Right lobe of liver (tissue), 6 donors: Measurements from ENCODE around the gene METTL26. TPM values are rescaled to one million over a fixed set of nuclear protein-coding genes. Genes with fewer than 3 reads are reported as not detected.

Experiments
- ATAC-seq, 4 donors: fragments of 200-7000 bp; cut with Tn5 transposase; one replicate each; pipeline ENCODE4 v1.9.1; 2020; ENCODE audit warnings: mild to moderate bottlenecking in 4 of 4, moderate library complexity in 4 of 4
- DNase-seq, 3 donors: peaks; one replicate each; pipeline ENCODE4 v3.0.0-alpha.2; 2020
- H3K27ac ChIP-seq, 3 donors: fragments of 200-600 bp; one replicate each; pipeline ENCODE4 v1.8.0; 2022
- H3K27me3 ChIP-seq, 2 donors: fragments of 200-600 bp; one replicate each; pipeline ENCODE4 v1.8.0; 2022
- H3K36me3 ChIP-seq, 4 donors: fragments of 200-600 bp; sonication (generic) in 1 of 4; one replicate each; pipeline versions ENCODE4 v1.5.1 to v1.8.0; 2017 to 2022; ENCODE audit warnings: control low read depth in 1 of 4
- H3K4me1 ChIP-seq, 4 donors: fragments of 200-600 bp; sonication (generic) in 1 of 4; one replicate each; pipeline versions ENCODE4 v1.5.1 to v1.8.0; 2017 to 2022; ENCODE audit warnings: control low read depth in 1 of 4
- H3K4me3 ChIP-seq, 3 donors: fragments of 200-600 bp; one replicate each; pipeline ENCODE4 v1.8.0; 2022
- H3K9me3 ChIP-seq, 4 donors: fragments of 200-600 bp; sonication (generic) in 1 of 4; one replicate each; pipeline versions ENCODE4 v1.5.1 to v1.8.0; 2017 to 2022; ENCODE audit warnings: control low read depth in 1 of 4
- POLR2A ChIP-seq: fragments of 450-650 bp; IDR thresholded peaks from one replicate; pipeline ENCODE4 v1.6.1; 2017; ENCODE audit warnings: antibody characterized with exemption, mild to moderate bottlenecking
- whole genome bisulfite sequencing: methylation state at CpG from one replicate; pipeline ENCODE4 v1.1.6; 2018; ENCODE audit warnings: low coverage, low lambda C conversion rate; ENCODE audit not compliant: insufficient coverage; ENCODE audit errors: missing lambda C conversion rate; 5-methylcytosine and 5-hydroxymethylcytosine counted together
- intact Hi-C, 2 donors: fragments of 100-400 bp; cut with DNase I; formaldehyde crosslinking; loops; one replicate each; pipeline versions ENCODE4 v1.11.2 to v1.14.1; 2022
- total RNA-seq, 6 experiments: library from RNA; depleted of rRNA in 2 of 6; stranded (reverse); fragments of >200 nt in 2 of 6; fragmentation: NEBNext Ultra II Directional in 3 of 6; extraction: Animal tissue kit (Norgen Biotek cat#: 25700) in 3 of 6; gene quantifications; one replicate each; pipeline versions ENCODE4 v1.1.0 to v1.2.4, GENCODE V29; 2016 to 2023
- TF ChIP-seq, protein P1 (sequence below), 4 donors: fragments of 200-600 bp in 3 of 4; fragments of 450-650 bp in 1 of 4; IDR thresholded peaks; one replicate each; pipeline versions ENCODE4 v1.5.1 to v1.8.0; 2016 to 2022; ENCODE audit warnings: antibody characterized with exemption in 4 of 4, mild to moderate bottlenecking in 2 of 4
- donor health status: DM: no; HTN: yes; CAD: no.
- donor health status: DM: no; HTN: no; CAD: no.
- donor health status: DM: no; HTN: no; CAD: no.
- donor health status: DM: no; HTN: yes; CAD: no.
- donor health status: DM: no; HTN: yes; CAD: no.

The METTL26 gene
- total RNA-seq, 6 experiments from 2014 or later, result 22.7 to 126 (median 32.6) TPM

DNA sequence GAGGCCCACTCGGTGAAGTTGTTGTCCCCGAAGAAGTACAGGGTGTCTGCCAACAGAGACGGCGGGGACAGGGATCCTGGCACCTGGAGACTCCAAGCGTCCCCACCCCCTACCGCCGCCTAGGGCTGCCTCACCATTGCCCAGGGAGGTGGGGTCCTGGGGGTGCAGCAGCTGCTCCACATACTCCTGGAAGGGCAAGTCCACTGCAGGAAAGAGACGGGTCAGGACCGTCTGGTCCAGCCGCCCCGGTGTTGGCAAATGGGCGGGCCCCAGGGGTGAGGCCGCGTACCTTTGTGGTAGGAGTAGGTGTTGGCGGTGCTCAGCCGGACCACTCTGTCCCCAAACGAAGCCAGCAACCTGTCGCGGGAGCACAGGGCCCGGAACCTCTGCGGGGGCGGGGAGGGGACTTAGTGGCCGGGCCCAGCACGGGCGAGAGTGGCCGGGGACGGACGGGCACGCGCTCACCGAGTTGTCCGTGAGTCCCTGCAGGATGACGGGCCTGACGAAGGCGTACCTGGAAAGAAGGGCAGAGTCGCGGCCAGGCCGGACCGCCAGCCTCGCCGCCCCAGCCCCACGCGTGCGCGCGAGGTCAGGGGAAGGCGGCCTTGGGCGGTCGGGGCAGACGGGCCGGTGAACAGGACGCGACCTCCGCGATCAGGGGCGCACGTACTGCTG lies 47.4 kb upstream of the METTL26 start:
- no peaks in the 10 kb centered on the region for H3K27me3 ChIP-seq
- peak overlapping the region in 2 of 3 donors; percentile 32 to 36 for H3K27ac ChIP-seq
- H3K9me3 ChIP-seq, result no peaks in the 10 kb centered on the region
- H3K36me3 ChIP-seq, result peaks cover 0 to 21% (median 7%) of the 10 kb centered on the region in 4 donors
- intact Hi-C loops, result no loop called here
- TF ChIP-seq POLR2A, result no peak
- TF ChIP-seq, protein P1, sequence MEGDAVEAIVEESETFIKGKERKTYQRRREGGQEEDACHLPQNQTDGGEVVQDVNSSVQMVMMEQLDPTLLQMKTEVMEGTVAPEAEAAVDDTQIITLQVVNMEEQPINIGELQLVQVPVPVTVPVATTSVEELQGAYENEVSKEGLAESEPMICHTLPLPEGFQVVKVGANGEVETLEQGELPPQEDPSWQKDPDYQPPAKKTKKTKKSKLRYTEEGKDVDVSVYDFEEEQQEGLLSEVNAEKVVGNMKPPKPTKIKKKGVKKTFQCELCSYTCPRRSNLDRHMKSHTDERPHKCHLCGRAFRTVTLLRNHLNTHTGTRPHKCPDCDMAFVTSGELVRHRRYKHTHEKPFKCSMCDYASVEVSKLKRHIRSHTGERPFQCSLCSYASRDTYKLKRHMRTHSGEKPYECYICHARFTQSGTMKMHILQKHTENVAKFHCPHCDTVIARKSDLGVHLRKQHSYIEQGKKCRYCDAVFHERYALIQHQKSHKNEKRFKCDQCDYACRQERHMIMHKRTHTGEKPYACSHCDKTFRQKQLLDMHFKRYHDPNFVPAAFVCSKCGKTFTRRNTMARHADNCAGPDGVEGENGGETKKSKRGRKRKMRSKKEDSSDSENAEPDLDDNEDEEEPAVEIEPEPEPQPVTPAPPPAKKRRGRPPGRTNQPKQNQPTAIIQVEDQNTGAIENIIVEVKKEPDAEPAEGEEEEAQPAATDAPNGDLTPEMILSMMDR (IDR thresholded peaks at IDR 0.05), result no peak
- 41% methylated on average over 5 of the region's 57 CpGs for WGBS
- no peak for ATAC-seq
- peaks cover 0 to 40% (median 14%) of the 10 kb centered on the region in 4 donors for H3K4me1 ChIP-seq
- peak overlapping the region; percentile 47 to 84 (median 68) for H3K4me3 ChIP-seq
- DNase-seq, result peak in 1 of 3 donors; percentile 60

DNA sequence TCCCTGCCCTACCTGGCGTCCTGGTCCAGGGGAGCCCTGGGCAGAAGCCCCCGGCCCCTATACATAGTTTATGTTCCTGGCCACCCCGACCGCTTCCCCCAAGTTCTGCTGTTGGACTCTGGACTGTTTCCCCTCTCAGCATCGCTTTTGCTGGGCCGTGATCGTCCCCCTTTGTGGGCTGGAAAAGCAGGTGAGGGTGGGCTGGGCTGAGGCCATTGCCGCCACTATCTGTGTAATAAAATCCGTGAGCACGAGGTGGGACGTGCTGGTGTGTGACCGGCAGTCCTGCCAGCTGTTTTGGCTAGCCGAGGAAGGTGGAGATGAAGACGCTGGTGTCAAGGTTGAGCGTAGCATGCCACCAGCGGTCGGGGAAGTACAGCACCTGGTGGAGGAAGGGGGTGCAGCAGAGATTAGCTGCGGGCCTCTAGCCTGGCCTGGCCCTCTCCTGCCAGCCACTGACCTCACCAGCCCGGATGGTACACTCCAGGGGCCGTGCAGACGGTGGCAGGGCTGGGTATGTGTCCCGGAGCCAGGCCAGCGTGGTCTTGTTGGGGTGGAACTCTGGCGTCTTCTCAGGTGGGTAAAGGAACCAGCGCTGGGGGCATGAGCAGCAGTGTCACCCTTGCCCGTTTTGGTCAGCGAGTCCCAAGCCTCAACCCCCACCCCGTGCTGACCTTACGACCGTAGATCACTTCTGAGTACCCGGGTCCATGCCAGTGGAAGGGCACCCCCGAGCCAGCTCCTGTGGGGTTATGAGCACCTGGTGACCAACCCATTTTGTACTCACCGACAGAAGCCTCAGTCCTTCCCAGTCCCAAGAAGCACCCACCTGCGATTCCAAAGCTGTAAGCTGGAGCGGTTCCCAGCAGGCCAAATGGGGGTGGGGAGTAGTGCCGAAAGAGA lies 46.6 kb upstream of the METTL26 start:
- TF ChIP-seq POLR2A, result no peak
- TF ChIP-seq, protein P1 (IDR thresholded peaks at IDR 0.05), result no peak
- Histone ChIP-seq H3K4me3 (peak overlapping the region in 1 of 3 donors; percentile 84), H3K4me1 (peaks cover 0 to 41% (median 13%) of the 10 kb centered on the region in 4 donors), H3K27ac (no peak overlapping the region), H3K9me3 (no peaks in the 10 kb centered on the region), H3K36me3 (peaks cover 0 to 21% (median 7%) of the 10 kb centered on the region in 4 donors), H3K27me3 (no peaks in the 10 kb centered on the region)
- peak in 1 of 3 donors; percentile 56 for DNase-seq
- intact Hi-C loops, result no loop called here
- WGBS, result 59% methylated on average over 13 of the region's 36 CpGs
- ATAC-seq, result no peak

DNA sequence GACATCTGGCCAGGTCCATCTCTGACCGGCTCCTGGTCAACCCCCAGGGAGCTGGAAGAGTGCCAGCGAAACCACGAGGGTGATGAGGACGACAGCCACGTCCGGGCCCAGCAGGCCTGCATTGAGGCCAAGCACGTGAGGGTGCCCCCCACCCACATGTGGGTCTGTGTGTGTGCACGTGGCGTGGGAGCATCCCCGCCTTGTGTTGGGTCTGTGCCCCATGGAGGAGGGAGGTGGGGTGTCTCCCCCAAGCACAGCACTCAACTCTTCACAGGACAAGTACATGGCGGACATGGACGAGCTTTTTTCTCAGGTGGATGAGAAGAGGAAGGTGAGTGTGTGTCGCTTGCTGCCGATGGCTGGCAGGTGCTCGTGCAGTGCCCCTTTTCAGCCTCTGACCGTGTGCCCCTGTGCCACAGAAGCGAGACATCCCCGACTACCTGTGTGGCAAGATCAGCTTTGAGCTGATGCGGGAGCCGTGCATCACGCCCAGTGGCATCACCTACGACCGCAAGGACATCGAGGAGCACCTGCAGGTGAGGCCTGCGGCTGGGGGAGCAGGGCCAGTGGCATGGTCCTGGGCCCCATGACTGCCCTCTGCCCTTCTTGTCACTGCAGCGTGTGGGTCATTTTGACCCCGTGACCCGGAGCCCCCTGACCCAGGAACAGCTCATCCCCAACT lies 45.8 kb upstream of the METTL26 start:
- intact Hi-C loops, result no loop called here
- H3K9me3 ChIP-seq, result no peaks in the 10 kb centered on the region
- ATAC-seq, result no peak
- peak overlapping the region in 2 of 3 donors; percentile 62 to 77 for H3K4me3 ChIP-seq
- peaks cover 0 to 41% (median 13%) of the 10 kb centered on the region in 4 donors for H3K4me1 ChIP-seq
- no peak for DNase-seq
- no peaks in the 10 kb centered on the region for H3K27me3 ChIP-seq
- TF ChIP-seq, protein P1 (IDR thresholded peaks at IDR 0.05), result no peak
- no peak for TF ChIP-seq POLR2A
- 42% methylated on average over 8 of the region's 28 CpGs for WGBS
- H3K27ac ChIP-seq, result no peak overlapping the region
- H3K36me3 ChIP-seq, result peaks cover 0 to 20% (median 7%) of the 10 kb centered on the region in 4 donors

DNA sequence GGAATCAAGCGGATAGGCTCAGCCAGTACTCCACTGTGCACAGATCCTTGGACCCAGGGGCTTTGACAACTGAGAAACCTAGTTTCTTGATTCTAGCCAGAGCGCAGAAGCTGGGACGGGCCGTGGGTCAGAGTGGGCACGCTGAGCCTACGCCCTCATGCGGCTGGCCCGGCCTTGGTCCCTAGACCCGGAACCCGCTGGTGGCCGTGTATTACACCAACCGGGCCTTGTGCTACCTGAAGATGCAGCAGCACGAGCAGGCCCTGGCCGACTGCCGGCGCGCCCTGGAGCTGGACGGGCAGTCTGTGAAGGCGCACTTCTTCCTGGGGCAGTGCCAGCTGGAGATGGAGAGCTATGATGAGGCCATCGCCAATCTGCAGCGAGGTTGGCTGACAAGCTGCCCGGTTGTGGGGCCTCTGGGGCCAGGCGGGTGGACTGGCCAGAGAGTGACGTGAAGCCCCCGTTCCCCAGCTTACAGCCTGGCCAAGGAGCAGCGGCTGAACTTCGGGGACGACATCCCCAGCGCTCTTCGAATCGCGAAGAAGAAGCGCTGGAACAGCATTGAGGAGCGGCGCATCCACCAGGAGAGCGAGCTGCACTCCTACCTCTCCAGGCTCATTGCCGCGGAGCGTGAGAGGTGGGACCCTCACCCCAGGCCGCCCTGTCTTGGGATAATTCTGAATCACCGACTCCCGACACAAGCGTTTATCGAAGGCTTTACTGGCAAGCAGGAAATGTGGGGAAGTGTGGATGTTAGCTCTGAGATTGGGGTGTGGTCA lies 45.1 kb upstream of the METTL26 start:
- Histone ChIP-seq H3K4me1 (peaks cover 0 to 41% (median 13%) of the 10 kb centered on the region in 4 donors), H3K27ac (peak overlapping the region in 2 of 3 donors; percentile 71 to 86), H3K4me3 (peak overlapping the region; percentile 62 to 77 (median 67)), H3K36me3 (peaks cover 0 to 14% (median 7%) of the 10 kb centered on the region in 4 donors), H3K27me3 (no peaks in the 10 kb centered on the region), H3K9me3 (no peaks in the 10 kb centered on the region)
- TF ChIP-seq, protein P1 (IDR thresholded peaks at IDR 0.05), result peak in 1 of 4 donors; percentile 19
- no peak for TF ChIP-seq POLR2A
- intact Hi-C loops, result no loop called here
- ATAC-seq (no peak), DNase-seq (peak in 2 of 3 donors; percentile 75 to 76)
- WGBS, result 30% methylated on average over 16 of the region's 44 CpGs
